HEK293 (cell line): ENCODE data around the gene TMEM270.

Source experiments
- CTCF ChIA-PET: fragments of 350-600 bp; formaldehyde crosslinking; extraction: SDS; loops from one replicate; lab custom pipeline; 2021; ENCODE audit warnings: antibody characterized with exemption; lab: Yijun Ruan, JAX
- POLR2A ChIA-PET: fragments of 300-600 bp; formaldehyde crosslinking; extraction: SDS; loops from one replicate; lab custom pipeline; 2020; ENCODE audit warnings: antibody characterized with exemption, inconsistent platforms; lab: Yijun Ruan, JAX
- H3K27ac ChIP-seq: fragments of 200-500 bp; sonication (Bioruptor generic); 2 replicates; pipeline ENCODE4 v1.5.1; 2014; ENCODE audit warnings: low read depth, low read length, control low read depth, inconsistent platforms; ENCODE audit errors: extremely low read depth
- H3K36me3 ChIP-seq, 2 experiments: fragments of 200-500 bp in 1 of 2; sonication (Bioruptor generic) in 1 of 2; 1 replicate in 1 of 2; 2 replicates in 1 of 2; pipeline ENCODE4 v1.5.1; 2014 to 2017; ENCODE audit warnings: inconsistent platforms in 2 of 2, low read length in 2 of 2; ENCODE audit not compliant: control insufficient read depth in 2 of 2, insufficient read depth in 1 of 2
- H3K4me1 ChIP-seq: fragments of 200-500 bp; sonication (Bioruptor generic); 2 replicates; pipeline ENCODE4 v1.5.1; 2014; ENCODE audit warnings: mild to moderate bottlenecking, low read length, inconsistent platforms; ENCODE audit not compliant: control insufficient read depth, insufficient read depth
- H3K4me3 ChIP-seq: 2 replicates; pipeline ENCODE4 v1.5.1; 2011; ENCODE audit warnings: low read depth, mild to moderate bottlenecking, control low read depth, low read length, moderate library complexity
- H3K9me3 ChIP-seq: fragments of 200-500 bp; sonication (Bioruptor generic); 2 replicates; pipeline ENCODE4 v1.5.1; 2014; ENCODE audit warnings: low read depth, low read length, inconsistent platforms; ENCODE audit not compliant: control insufficient read depth, insufficient read depth
- GLIS1 ChIP-seq: fragments of 450-650 bp; formaldehyde crosslinking; IDR thresholded peaks from 2 replicates; pipeline ENCODE4 v1.5.1; 2016; ENCODE audit warnings: missing biosample characterization, missing genetic modification characterization
- KLF16 ChIP-seq: fragments of 450-650 bp; formaldehyde crosslinking; IDR thresholded peaks from 2 replicates; pipeline ENCODE4 v1.5.1; 2017; ENCODE audit warnings: missing biosample characterization, missing genetic modification characterization
- RBAK ChIP-seq: fragments of 450-650 bp; formaldehyde crosslinking; IDR thresholded peaks from 2 replicates; pipeline ENCODE4 v1.5.1; 2016; ENCODE audit warnings: missing biosample characterization, missing genetic modification characterization
- ZBTB8A ChIP-seq: fragments of 450-650 bp; formaldehyde crosslinking; IDR thresholded peaks from 2 replicates; pipeline ENCODE4 v1.5.1; 2016; ENCODE audit warnings: missing biosample characterization, missing genetic modification characterization
- ZNF121 ChIP-seq: fragments of 450-650 bp; formaldehyde crosslinking; IDR thresholded peaks from 2 replicates; pipeline ENCODE4 v1.5.1; 2016; ENCODE audit warnings: missing biosample characterization, missing genetic modification characterization
- ZNF624 ChIP-seq: fragments of 450-650 bp; formaldehyde crosslinking; IDR thresholded peaks from 2 replicates; pipeline ENCODE4 v1.5.1; 2017; ENCODE audit warnings: missing biosample characterization, missing genetic modification characterization
- ZNF747 ChIP-seq: fragments of 450-650 bp; formaldehyde crosslinking; IDR thresholded peaks from 2 replicates; pipeline ENCODE4 v1.5.1; 2016; ENCODE audit warnings: missing biosample characterization, missing genetic modification characterization
- TF ChIP-seq, protein P1 (sequence below): fragments of 450-650 bp; formaldehyde crosslinking; IDR thresholded peaks from 2 replicates; pipeline ENCODE4 v1.5.1; 2016; ENCODE audit warnings: missing biosample characterization, missing genetic modification characterization
- TF ChIP-seq, protein P2 (sequence below): fragments of 450-650 bp; formaldehyde crosslinking; IDR thresholded peaks from 2 replicates; pipeline ENCODE4 v1.5.1; 2016; ENCODE audit warnings: missing biosample characterization, missing genetic modification characterization

The TMEM270 gene

DNA sequence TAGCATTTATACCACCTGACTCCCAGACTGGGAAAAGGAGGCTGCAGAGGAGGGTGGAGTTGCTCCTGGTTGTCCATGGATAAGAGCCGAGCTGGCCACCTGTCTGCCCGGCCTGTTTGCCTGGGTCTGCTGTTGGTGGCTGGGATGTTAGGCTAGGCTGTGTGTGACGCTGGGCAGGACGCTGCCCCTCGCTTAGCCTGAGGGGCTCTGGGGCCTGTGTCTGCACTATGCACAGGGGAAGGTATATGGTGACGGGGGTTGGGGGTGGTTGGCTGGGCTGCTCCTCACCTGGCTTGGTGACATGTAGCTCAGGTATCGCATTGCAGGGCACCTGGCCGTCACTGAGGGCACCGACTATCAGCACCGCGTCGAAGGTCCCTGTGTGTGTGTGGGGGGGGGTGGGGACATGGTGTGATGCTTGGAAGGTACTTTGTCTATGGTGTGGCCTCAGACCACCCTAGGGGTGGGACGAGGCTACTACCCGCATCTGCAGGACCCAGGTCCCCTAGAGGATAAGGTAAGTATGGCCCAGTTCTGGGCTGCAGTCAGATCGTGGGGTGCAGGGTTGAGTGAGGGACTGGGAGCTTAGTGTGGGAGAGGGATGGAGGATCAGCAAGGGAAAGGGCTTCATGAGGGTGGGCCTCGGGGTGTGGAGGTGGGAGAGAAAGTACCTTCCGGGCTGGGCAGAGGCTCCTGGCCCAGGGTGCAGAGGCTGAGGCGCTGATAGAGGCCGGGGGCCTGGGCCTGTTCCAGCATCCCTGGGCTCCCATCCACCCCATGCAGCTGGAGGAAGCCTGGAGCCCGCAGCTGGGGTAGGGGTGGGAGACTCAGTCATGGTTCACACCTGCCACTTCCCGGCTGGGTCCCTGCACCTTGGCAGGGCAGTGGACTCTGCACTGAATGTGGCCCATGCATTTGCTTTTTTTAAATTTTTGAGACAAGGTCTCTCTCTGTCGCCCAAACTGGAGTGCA, 20.9 kb upstream of the TMEM270 start:
- Histone ChIP-seq H3K4me1 (peaks cover 6% of the 10 kb centered on the region; the same call in 1 of the 2 replicates), H3K36me3 (no peaks in the 10 kb centered on the region), H3K27ac (no peak overlapping the region), H3K9me3 (no peaks in the 10 kb centered on the region), H3K4me3 (no peak overlapping the region)
- CTCF ChIA-PET: interaction anchor here (0.7 to 3.7 kb wide), 2 partner anchors 15 to 69 kb away, joined by 3 to 24 read pairs; no protein-coding TSS in a partner anchor
- POLR2A ChIA-PET: no interaction called here
- no peak for TF ChIP-seq KLF16 (tag by site-specific recombination)
- TF ChIP-seq, protein P1, sequence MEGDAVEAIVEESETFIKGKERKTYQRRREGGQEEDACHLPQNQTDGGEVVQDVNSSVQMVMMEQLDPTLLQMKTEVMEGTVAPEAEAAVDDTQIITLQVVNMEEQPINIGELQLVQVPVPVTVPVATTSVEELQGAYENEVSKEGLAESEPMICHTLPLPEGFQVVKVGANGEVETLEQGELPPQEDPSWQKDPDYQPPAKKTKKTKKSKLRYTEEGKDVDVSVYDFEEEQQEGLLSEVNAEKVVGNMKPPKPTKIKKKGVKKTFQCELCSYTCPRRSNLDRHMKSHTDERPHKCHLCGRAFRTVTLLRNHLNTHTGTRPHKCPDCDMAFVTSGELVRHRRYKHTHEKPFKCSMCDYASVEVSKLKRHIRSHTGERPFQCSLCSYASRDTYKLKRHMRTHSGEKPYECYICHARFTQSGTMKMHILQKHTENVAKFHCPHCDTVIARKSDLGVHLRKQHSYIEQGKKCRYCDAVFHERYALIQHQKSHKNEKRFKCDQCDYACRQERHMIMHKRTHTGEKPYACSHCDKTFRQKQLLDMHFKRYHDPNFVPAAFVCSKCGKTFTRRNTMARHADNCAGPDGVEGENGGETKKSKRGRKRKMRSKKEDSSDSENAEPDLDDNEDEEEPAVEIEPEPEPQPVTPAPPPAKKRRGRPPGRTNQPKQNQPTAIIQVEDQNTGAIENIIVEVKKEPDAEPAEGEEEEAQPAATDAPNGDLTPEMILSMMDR (tag by site-specific recombination): peak; percentile 51

DNA sequence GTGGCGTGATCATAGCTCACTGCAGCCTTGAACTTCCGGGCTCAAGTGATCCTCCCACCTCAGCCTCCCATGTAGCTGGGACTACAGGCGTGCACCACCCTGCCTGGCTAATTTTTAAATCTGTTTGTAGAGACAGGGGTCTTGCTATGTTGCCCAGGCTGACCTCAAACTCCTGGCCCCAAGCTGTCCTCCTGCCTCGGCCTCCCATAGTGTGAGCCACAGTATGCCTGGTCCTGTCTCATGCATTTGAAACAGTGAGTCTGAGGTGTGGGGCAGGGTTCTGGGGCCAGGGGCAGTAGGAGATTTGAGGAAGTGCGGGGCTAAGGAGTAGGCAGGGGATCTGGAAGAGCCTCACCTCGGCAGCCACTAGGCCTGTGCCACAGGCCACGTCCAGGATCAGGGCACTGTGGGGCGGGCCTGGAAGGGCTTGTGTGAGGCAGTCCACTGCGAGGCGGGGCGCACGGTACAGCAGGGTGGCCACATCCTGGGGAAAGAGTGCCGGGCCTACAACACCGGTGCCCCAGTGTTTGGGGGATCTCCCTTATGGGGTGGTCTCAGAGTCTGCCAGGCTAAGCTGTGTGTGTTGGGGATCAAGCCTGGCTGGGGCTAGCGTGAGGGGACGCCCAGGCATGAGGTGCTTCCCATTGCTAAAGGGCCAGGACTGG, 20.1 kb upstream of the TMEM270 start:
- H3K4me1 ChIP-seq: peaks cover 6% of the 10 kb centered on the region; the same call in 1 of the 2 replicates
- H3K9me3 ChIP-seq: no peaks in the 10 kb centered on the region
- POLR2A ChIA-PET: no interaction called here
- H3K4me3 ChIP-seq: no peak overlapping the region
- CTCF ChIA-PET: interaction anchor here (0.7 to 3.7 kb wide), 2 partner anchors 14 to 70 kb away, joined by 3 to 24 read pairs; no protein-coding TSS in a partner anchor
- H3K27ac ChIP-seq: no peak overlapping the region
- TF ChIP-seq ZNF121 (peak; percentile 92), RBAK (tag by site-specific recombination) (no peak)
- no peaks in the 10 kb centered on the region for H3K36me3 ChIP-seq

DNA sequence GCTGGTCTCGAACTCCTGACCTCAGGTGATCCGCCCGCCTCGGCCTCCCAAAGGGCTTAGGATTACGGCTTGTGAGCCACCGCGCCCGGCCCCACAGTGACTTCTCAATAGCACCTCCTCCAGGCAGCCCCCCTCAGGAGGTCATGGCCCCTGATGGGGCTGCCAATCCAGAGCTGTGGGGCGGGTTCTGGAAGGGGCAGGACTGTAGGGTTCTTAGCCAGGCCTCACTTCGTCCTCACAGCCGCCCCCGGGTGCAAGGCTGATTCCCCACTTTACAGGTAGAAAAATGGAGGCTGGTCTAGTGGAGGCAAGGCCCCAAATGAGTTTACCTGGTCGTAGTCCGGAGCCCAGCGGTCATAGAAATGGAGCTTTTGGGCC, 19.3 kb upstream of the TMEM270 start:
- TF ChIP-seq GLIS1 (peak; percentile 36; the same call in 1 of the 2 replicates), ZNF624 (tag by site-specific recombination) (no peak), ZBTB8A (tag by site-specific recombination) (peak; percentile 32; the same call in 1 of the 2 replicates), ZNF747 (tag by site-specific recombination) (no peak)
- TF ChIP-seq, protein P2, sequence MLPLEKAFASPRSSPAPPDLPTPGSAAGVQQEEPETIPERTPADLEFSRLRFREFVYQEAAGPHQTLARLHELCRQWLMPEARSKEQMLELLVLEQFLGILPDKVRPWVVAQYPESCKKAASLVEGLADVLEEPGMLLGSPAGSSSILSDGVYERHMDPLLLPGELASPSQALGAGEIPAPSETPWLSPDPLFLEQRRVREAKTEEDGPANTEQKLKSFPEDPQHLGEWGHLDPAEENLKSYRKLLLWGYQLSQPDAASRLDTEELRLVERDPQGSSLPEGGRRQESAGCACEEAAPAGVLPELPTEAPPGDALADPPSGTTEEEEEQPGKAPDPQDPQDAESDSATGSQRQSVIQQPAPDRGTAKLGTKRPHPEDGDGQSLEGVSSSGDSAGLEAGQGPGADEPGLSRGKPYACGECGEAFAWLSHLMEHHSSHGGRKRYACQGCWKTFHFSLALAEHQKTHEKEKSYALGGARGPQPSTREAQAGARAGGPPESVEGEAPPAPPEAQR (tag by site-specific recombination): no peak
- H3K4me3 ChIP-seq: no peak overlapping the region
- H3K9me3 ChIP-seq: no peaks in the 10 kb centered on the region
- no peaks in the 10 kb centered on the region for H3K36me3 ChIP-seq
- ChIA-PET CTCF (interaction anchor here (1.0 to 3.7 kb wide), 3 partner anchors 9 to 235 kb away, joined by 3 to 24 read pairs (median 5); no protein-coding TSS in a partner anchor), POLR2A (interaction anchor here (0.7 kb wide), 1 partner anchor 334 kb away, joined by 8 read pairs; no protein-coding TSS in a partner anchor)
- peaks cover 6% of the 10 kb centered on the region; the same call in 1 of the 2 replicates for H3K4me1 ChIP-seq
- H3K27ac ChIP-seq: no peak overlapping the region
